Smooth muscle cell (in vitro differentiated cells): ENCODE data around the gene ZNF280C. TPM values are rescaled to one million over a fixed set of nuclear protein-coding genes. Genes with fewer than 3 reads are reported as not detected.

Experiments used
- DNase-seq: peaks from one replicate; lab custom pipeline; 2025; ENCODE audit not compliant: unreplicated experiment; lab: John Stamatoyannopoulos, UW
- H2AFZ ChIP-seq: fragments of 200-600 bp; sonication (generic); 2 replicates; pipeline ENCODE4 v1.6.0; 2016; ENCODE audit warnings: antibody characterized with exemption, low read depth, mild to moderate bottlenecking
- H3F3A ChIP-seq: fragments of 200-600 bp; sonication (generic); 2 replicates; pipeline ENCODE4 v1.6.0; 2017; ENCODE audit warnings: antibody characterized with exemption, low read depth
- H3K27ac ChIP-seq: fragments of 200-600 bp; sonication (generic); 2 replicates; pipeline ENCODE4 v1.5.1; 2016; ENCODE audit warnings: low read depth, mild to moderate bottlenecking
- H3K27me3 ChIP-seq: fragments of 200-600 bp; sonication (generic); 2 replicates; pipeline ENCODE4 v1.6.1; 2016; ENCODE audit warnings: low read depth, mild to moderate bottlenecking
- H3K36me3 ChIP-seq: fragments of 200-600 bp; sonication (generic); 2 replicates; pipeline ENCODE4 v1.5.1; 2016; ENCODE audit warnings: low read depth
- H3K4me1 ChIP-seq: fragments of 200-600 bp; sonication (generic); 2 replicates; pipeline ENCODE4 v1.5.1; 2016; ENCODE audit warnings: low read depth
- H3K4me2 ChIP-seq: fragments of 200-600 bp; sonication (generic); 2 replicates; pipeline ENCODE4 v1.6.0; 2016; ENCODE audit warnings: mild to moderate bottlenecking
- H3K4me3 ChIP-seq: fragments of 200-600 bp; sonication (generic); 2 replicates; pipeline ENCODE4 v1.5.1; 2016; ENCODE audit warnings: mild to moderate bottlenecking
- H3K79me2 ChIP-seq: fragments of 200-600 bp; sonication (generic); 2 replicates; pipeline ENCODE4 v1.6.0; 2016; ENCODE audit warnings: low read depth, mild to moderate bottlenecking
- H3K9ac ChIP-seq: fragments of 200-600 bp; sonication (generic); 2 replicates; pipeline ENCODE4 v1.6.0; 2016; ENCODE audit warnings: low read depth
- H3K9me3 ChIP-seq: fragments of 200-600 bp; sonication (generic); replicated peaks from 2 replicates; pipeline ENCODE4 v1.5.1; 2016; ENCODE audit warnings: low read depth
- H4K20me1 ChIP-seq: fragments of 200-600 bp; sonication (generic); 2 replicates; pipeline ENCODE4 v1.6.0; 2016; ENCODE audit warnings: low read depth
- CTCF ChIP-seq: fragments of 200-600 bp; sonication (generic); IDR thresholded peaks from 2 replicates; pipeline ENCODE4 v1.5.1; 2017; ENCODE audit warnings: borderline replicate concordance, mild to moderate bottlenecking, antibody characterized with exemption; ENCODE audit not compliant: insufficient read depth, poor library complexity, severe bottlenecking
- WGBS: methylation state at CpG from one replicate; pipeline ENCODE4 v1.1.7; 2016; ENCODE audit warnings: low lambda C conversion rate; 5-methylcytosine and 5-hydroxymethylcytosine counted together
- polyA plus RNA-seq: library from polyadenylated mRNA; unstranded; fragments of >200 nt; fragmentation: Nextera tagmentation; extraction: Ambion mirVana; gene quantifications from 2 replicates; pipeline ENCODE4 v1.2.1, GENCODE V29; 2016
- total RNA-seq: library from RNA; depleted of rRNA; stranded (reverse); fragments of >200 nt; gene quantifications from 2 replicates; pipeline ENCODE4 v1.2.3, GENCODE V29; 2014

The ZNF280C gene
- total and polyA plus RNA-seq, 2 experiments from 2014 or later = 1.5 to 7.7 TPM

- Histone ChIP-seq H3K4me2 (no peak overlapping the region), H3K27ac (no peak overlapping the region), H3K79me2 (no peaks in the 10 kb centered on the region), H2AFZ (no peak overlapping the region), H3K36me3 (no peaks in the 10 kb centered on the region), H3F3A (no peaks in the 10 kb centered on the region), H3K4me1 (no peaks in the 10 kb centered on the region), H3K4me3 (no peak overlapping the region), H4K20me1 (no peaks in the 10 kb centered on the region), H3K9me3 (peaks cover 3% of the 10 kb centered on the region), H3K9ac (no peak overlapping the region), H3K27me3 (no peaks in the 10 kb centered on the region)
- no peak for DNase-seq
- TF ChIP-seq CTCF = no peak
- WGBS = 55% methylated on average over 1 of the region's 1 CpG
Observed at GRCh38 chrX:130301405-130301804, 32.7 kb upstream of the ZNF280C start.

- no peak for DNase-seq
- Histone ChIP-seq H3K36me3 (no peaks in the 10 kb centered on the region), H3K79me2 (no peaks in the 10 kb centered on the region), H3K4me3 (no peak overlapping the region), H3K4me1 (no peaks in the 10 kb centered on the region), H3K27ac (no peak overlapping the region), H3K27me3 (no peaks in the 10 kb centered on the region), H3K9me3 (peaks cover 3% of the 10 kb centered on the region), H3K9ac (no peak overlapping the region), H4K20me1 (no peaks in the 10 kb centered on the region), H2AFZ (no peak overlapping the region), H3F3A (no peaks in the 10 kb centered on the region), H3K4me2 (no peak overlapping the region)
- no peak for TF ChIP-seq CTCF
- WGBS = 85% methylated on average over 2 of the region's 2 CpGs
Observed at GRCh38 chrX:130300010-130300282, 31.2 kb upstream of the ZNF280C start.

GRCh38 chrX:130299279-130300009, 30.7 kb upstream of the ZNF280C start:
- Histone ChIP-seq H2AFZ (no peak overlapping the region), H3K27ac (no peak overlapping the region), H3K4me3 (no peak overlapping the region), H3K4me2 (no peak overlapping the region), H3K4me1 (no peaks in the 10 kb centered on the region), H3F3A (no peaks in the 10 kb centered on the region), H3K9ac (no peak overlapping the region), H3K36me3 (no peaks in the 10 kb centered on the region), H3K27me3 (no peaks in the 10 kb centered on the region), H4K20me1 (no peaks in the 10 kb centered on the region), H3K79me2 (no peaks in the 10 kb centered on the region), H3K9me3 (peaks cover 3% of the 10 kb centered on the region)
- WGBS = 85% methylated on average over 19 of the region's 19 CpGs
- TF ChIP-seq CTCF = no peak
- DNase-seq = no peak

GRCh38 chrX:130296743-130297142, 28.0 kb upstream of the ZNF280C start:
- 42% methylated on average over 2 of the region's 2 CpGs for WGBS
- Histone ChIP-seq H3K27me3 (no peaks in the 10 kb centered on the region), H3K27ac (peak overlapping the region; percentile 37), H2AFZ (no peak overlapping the region), H3K9me3 (peaks cover 3% of the 10 kb centered on the region), H3K9ac (no peak overlapping the region), H3K4me2 (peak overlapping the region; percentile 9), H3K79me2 (no peaks in the 10 kb centered on the region), H3F3A (no peaks in the 10 kb centered on the region), H3K4me1 (no peaks in the 10 kb centered on the region), H3K4me3 (no peak overlapping the region), H3K36me3 (no peaks in the 10 kb centered on the region), H4K20me1 (no peaks in the 10 kb centered on the region)
- no peak for DNase-seq
- no peak for TF ChIP-seq CTCF
